ENCODE data around the gene PARS2.

PARS2 gene

DNA sequence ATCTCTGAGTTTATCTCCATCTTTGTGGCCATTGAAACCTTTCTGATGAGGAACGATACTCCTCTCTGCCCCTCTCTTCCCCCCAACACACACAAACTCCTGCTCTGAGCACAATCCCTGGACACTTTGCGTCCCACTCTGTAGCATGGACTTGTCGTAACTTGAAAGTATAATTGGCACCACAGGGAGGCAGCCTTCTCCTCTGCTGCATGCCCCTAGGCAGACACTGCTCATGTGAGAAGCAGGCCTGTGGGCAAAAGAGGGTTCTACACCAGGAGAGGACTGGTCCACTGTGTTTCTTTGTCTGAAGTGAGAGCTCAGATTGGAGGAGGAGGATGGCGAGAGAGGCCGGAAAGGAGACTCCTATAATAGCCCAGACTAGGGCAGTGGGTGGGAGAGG, 3.8 kb upstream of the PARS2 start:
- Histone ChIP-seq H3K27ac (no peak overlapping the region), H3K4me3 (ENCODE audit: low read depth, low read length) (no peak overlapping the region), H3K36me3 (no peaks in the 10 kb centered on the region), H3K9me3 (ENCODE audit: severe bottlenecking) (no peaks in the 10 kb centered on the region), H3K27me3 (ENCODE audit: insufficient read depth, low read depth, severe bottlenecking) (no peaks in the 10 kb centered on the region)
- peak; percentile 59 for DNase-seq
- TF ChIP-seq CTCF (IDR thresholded peaks at IDR 0.05; ENCODE audit: low read depth, low read length), result peak; percentile 68

DNA sequence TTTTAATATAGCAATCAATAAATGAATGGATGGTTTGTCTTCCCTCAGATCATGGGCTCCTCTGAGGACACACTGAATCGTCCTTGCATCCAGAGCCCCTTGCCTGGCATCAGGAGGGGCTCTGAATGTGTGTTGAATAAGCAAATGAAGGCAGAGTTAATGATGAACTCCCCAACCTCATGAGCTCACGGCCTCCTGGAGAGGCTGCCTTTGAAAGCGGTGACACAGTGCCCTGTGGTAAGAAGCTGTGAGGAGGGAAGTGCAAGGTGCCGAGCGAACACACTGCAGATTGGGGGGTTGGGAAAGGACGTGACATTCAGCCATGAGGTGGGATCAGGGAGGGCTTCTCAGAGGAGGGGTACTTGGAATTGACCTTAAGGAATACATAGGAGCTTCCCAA, 3.2 kb upstream of the PARS2 start:
- Histone ChIP-seq H3K27ac (no peak overlapping the region), H3K36me3 (no peaks in the 10 kb centered on the region), H3K4me3 (ENCODE audit: low read depth, low read length) (no peak overlapping the region), H3K9me3 (ENCODE audit: severe bottlenecking) (no peaks in the 10 kb centered on the region), H3K27me3 (ENCODE audit: insufficient read depth, low read depth, severe bottlenecking) (no peaks in the 10 kb centered on the region)
- DNase-seq, result no peak
- TF ChIP-seq CTCF (IDR thresholded peaks at IDR 0.05; ENCODE audit: low read depth, low read length), result no peak

- no peak for DNase-seq
- Histone ChIP-seq H3K27me3 (ENCODE audit: insufficient read depth, low read depth, severe bottlenecking) (no peaks in the 10 kb centered on the region), H3K9me3 (ENCODE audit: severe bottlenecking) (no peaks in the 10 kb centered on the region), H3K27ac (no peak overlapping the region), H3K36me3 (no peaks in the 10 kb centered on the region), H3K4me3 (ENCODE audit: low read depth, low read length) (no peak overlapping the region)
- TF ChIP-seq CTCF (IDR thresholded peaks at IDR 0.05; ENCODE audit: low read depth, low read length), result no peak
Observed at GRCh38 chr1:54766726-54767125, 2.4 kb upstream of the PARS2 start.

GRCh38 chr1:54764922-54765561, 719 bp upstream of the PARS2 start:
- peak overlapping the region; percentile 44 for H3K27ac ChIP-seq
- no peak for DNase-seq
- H3K27me3 ChIP-seq (ENCODE audit: insufficient read depth, low read depth, severe bottlenecking), result no peaks in the 10 kb centered on the region
- no peak for TF ChIP-seq CTCF (IDR thresholded peaks at IDR 0.05; ENCODE audit: low read depth, low read length)
- H3K9me3 ChIP-seq (ENCODE audit: severe bottlenecking), result no peaks in the 10 kb centered on the region
- no peaks in the 10 kb centered on the region for H3K36me3 ChIP-seq
- peak overlapping the region; percentile 51 for H3K4me3 ChIP-seq (ENCODE audit: low read depth, low read length)

GRCh38 chr1:54763816-54764132, 549 bp downstream of the PARS2 start:
- Histone ChIP-seq H3K36me3 (peaks cover under 1% of the 10 kb centered on the region; the same call in 1 of the 2 replicates), H3K9me3 (ENCODE audit: severe bottlenecking) (no peaks in the 10 kb centered on the region), H3K27me3 (ENCODE audit: insufficient read depth, low read depth, severe bottlenecking) (no peaks in the 10 kb centered on the region), H3K4me3 (ENCODE audit: low read depth, low read length) (peak overlapping the region; percentile 94), H3K27ac (peak overlapping the region; percentile 54)
- no peak for TF ChIP-seq CTCF (IDR thresholded peaks at IDR 0.05; ENCODE audit: low read depth, low read length)
- DNase-seq, result no peak

DNA sequence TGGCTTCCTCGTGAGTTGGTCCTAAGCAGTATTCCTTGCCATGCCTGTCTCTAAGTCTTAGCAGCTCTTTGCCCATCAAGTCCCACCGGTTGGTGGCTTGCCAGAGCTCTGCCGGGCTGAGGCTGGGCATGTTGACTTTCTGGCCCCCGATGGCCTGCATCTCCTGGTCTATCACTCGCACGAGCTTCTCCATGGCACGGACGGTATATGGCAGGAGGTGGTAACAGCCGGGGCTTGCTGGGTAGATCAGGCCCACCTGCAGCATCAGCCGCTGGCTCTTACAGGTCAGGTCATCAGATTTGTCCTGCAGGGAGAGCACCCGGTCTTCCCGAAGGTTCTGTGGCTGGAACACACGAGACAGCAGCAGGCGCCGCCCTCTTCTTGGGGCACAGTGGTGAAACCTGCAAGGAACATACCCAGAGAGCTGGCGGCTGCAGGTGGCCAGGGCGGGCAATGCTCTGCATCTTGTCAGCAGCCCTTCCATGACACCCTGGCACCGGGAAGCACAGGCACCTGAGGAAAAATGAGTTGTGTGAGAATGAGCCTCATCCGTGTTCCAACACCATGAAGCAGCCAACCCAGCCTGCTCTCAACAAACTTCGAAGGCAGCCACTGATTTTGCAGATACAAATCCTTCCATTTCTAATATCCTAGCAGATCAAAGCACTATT, 5.5 kb downstream of the PARS2 start:
- Histone ChIP-seq H3K4me3 (ENCODE audit: low read depth, low read length) (no peak overlapping the region), H3K36me3 (peaks cover 18% of the 10 kb centered on the region), H3K9me3 (ENCODE audit: severe bottlenecking) (no peaks in the 10 kb centered on the region), H3K27me3 (ENCODE audit: insufficient read depth, low read depth, severe bottlenecking) (no peaks in the 10 kb centered on the region), H3K27ac (peak overlapping the region; percentile 78)
- TF ChIP-seq CTCF (IDR thresholded peaks at IDR 0.05; ENCODE audit: low read depth, low read length), result no peak
- no peak for DNase-seq
